Breast epithelium (tissue), 3 donors: ENCODE data around the gene ZSCAN5A.

Experiments
- POLR2A ChIP-seq: fragments of 450-650 bp; IDR thresholded peaks from one replicate; pipeline ENCODE4 v1.6.1; 2016; ENCODE audit warnings: antibody characterized with exemption, mild to moderate bottlenecking, moderate library complexity
- POLR2AphosphoS5 ChIP-seq, 3 donors: sonication (generic); formaldehyde crosslinking; IDR thresholded peaks; one replicate each; pipeline ENCODE4 v1.6.1; 2017; ENCODE audit warnings: antibody characterized with exemption in 3 of 3
- TF ChIP-seq, protein P1 (sequence below), 3 donors: fragments of 450-650 bp; IDR thresholded peaks; one replicate each; pipeline ENCODE4 v1.5.1; 2016 to 2017; ENCODE audit warnings: antibody characterized with exemption in 3 of 3, mild to moderate bottlenecking in 3 of 3, moderate library complexity in 3 of 3

DNA sequence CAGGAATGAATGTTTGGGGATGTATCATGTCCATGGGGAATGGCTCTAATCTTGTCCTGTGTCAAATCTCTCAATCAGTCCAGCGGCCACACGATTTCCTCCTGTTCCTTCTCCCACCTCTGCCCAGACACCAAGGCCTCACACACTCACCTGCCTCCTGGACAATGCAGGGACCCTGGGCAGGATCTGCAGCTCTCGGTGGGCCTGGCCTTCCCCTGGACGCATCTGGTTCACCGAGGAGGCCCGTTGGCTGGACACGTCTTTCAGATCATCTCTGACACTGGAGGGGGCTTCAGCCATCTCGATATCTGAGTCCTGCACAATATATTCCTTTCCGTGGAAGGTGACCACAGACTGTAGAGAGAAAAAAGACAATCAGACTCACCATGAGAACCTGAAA, 91.2 kb downstream of the ZSCAN5A start:
- TF ChIP-seq, protein P1, sequence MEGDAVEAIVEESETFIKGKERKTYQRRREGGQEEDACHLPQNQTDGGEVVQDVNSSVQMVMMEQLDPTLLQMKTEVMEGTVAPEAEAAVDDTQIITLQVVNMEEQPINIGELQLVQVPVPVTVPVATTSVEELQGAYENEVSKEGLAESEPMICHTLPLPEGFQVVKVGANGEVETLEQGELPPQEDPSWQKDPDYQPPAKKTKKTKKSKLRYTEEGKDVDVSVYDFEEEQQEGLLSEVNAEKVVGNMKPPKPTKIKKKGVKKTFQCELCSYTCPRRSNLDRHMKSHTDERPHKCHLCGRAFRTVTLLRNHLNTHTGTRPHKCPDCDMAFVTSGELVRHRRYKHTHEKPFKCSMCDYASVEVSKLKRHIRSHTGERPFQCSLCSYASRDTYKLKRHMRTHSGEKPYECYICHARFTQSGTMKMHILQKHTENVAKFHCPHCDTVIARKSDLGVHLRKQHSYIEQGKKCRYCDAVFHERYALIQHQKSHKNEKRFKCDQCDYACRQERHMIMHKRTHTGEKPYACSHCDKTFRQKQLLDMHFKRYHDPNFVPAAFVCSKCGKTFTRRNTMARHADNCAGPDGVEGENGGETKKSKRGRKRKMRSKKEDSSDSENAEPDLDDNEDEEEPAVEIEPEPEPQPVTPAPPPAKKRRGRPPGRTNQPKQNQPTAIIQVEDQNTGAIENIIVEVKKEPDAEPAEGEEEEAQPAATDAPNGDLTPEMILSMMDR (IDR thresholded peaks at IDR 0.05), result no peak
- no peak for TF ChIP-seq POLR2A
- TF ChIP-seq POLR2AphosphoS5 (IDR thresholded peaks at IDR 0.05), result no peak
